PFSK-1 (cell line): Measurements from ENCODE around the gene CDCA5.

Experiments
- POLR2AphosphoS5 ChIP-seq: IDR thresholded peaks from 2 replicates; pipeline ENCODE4 v1.6.1; 2012; ENCODE audit warnings: low read depth, mild to moderate bottlenecking, control low read depth, low read length, moderate library complexity
- SIN3A ChIP-seq: IDR thresholded peaks from 2 replicates; pipeline ENCODE4 v1.6.1; 2012; ENCODE audit warnings: mild to moderate bottlenecking, low read length, moderate library complexity, borderline replicate concordance; ENCODE audit not compliant: insufficient read depth
- TAF1 ChIP-seq: IDR thresholded peaks from 2 replicates; pipeline ENCODE4 v1.6.1; 2012; ENCODE audit warnings: low read length, control low read depth, borderline replicate concordance; ENCODE audit not compliant: insufficient read depth
- TF ChIP-seq, protein P1 (sequence below), 2 experiments: IDR thresholded peaks; 2 replicates each; pipeline versions ENCODE4 v1.6.1 to v1.8.0; 2011 to 2012; ENCODE audit warnings: low read depth in 2 of 2, low read length in 2 of 2, control low read depth in 1 of 2, inconsistent platforms in 1 of 2, mild to moderate bottlenecking in 1 of 2, moderate library complexity in 1 of 2; ENCODE audit not compliant: insufficient read depth in 1 of 2

DNA sequence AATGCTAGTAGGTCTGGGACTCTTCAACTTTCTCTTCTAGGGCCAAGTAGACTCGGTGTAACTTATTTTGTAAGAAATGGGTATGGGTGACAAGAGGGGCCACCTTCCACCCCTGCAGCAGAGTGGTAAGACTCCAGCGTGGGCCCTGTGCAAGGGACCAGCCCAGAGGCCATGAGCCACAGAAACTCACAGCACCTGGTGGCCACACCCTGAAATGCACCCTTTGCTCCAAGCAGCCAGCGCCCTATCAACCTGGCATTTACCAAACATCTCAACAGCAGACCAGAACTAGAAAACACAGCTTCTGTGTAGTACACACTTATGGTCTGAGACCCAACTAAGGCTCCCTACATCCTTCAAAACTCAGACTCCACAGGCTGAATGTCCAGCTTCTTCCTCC, 5.7 kb downstream of the CDCA5 start:
- TF ChIP-seq SIN3A (no peak), POLR2AphosphoS5 (peak; percentile 19; the same call in 1 of the 2 replicates), TAF1 (no peak)
- TF ChIP-seq, protein P1, sequence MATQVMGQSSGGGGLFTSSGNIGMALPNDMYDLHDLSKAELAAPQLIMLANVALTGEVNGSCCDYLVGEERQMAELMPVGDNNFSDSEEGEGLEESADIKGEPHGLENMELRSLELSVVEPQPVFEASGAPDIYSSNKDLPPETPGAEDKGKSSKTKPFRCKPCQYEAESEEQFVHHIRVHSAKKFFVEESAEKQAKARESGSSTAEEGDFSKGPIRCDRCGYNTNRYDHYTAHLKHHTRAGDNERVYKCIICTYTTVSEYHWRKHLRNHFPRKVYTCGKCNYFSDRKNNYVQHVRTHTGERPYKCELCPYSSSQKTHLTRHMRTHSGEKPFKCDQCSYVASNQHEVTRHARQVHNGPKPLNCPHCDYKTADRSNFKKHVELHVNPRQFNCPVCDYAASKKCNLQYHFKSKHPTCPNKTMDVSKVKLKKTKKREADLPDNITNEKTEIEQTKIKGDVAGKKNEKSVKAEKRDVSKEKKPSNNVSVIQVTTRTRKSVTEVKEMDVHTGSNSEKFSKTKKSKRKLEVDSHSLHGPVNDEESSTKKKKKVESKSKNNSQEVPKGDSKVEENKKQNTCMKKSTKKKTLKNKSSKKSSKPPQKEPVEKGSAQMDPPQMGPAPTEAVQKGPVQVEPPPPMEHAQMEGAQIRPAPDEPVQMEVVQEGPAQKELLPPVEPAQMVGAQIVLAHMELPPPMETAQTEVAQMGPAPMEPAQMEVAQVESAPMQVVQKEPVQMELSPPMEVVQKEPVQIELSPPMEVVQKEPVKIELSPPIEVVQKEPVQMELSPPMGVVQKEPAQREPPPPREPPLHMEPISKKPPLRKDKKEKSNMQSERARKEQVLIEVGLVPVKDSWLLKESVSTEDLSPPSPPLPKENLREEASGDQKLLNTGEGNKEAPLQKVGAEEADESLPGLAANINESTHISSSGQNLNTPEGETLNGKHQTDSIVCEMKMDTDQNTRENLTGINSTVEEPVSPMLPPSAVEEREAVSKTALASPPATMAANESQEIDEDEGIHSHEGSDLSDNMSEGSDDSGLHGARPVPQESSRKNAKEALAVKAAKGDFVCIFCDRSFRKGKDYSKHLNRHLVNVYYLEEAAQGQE (IDR thresholded peaks at IDR 0.05; ENCODE audit: insufficient read depth in 1 of 2, low read depth in 2 of 2, low read length in 2 of 2), result no peak
